ENCODE measurements around the gene TUBA4A.
"Not testable (repeated sequence)": the region's sequence is repeated elsewhere in the genome, so short reads cannot be mapped to it uniquely, and the experiment has no call there.

Gene TUBA4A

GRCh38 chr2:219253753-219254589, at the start of gene TUBA4A:
TUBA4A (minus strand) TSS chr2:219253918; CDS start chr2:219253858, 60 bp downstream.
- DNase-seq: peak; percentile 81 to 88

GRCh38 chr2:219302412-219302968, 48.8 kb upstream of the TUBA4A start:
- no peak for DNase-seq

GRCh38 chr2:219300022-219300421, 46.3 kb upstream of the TUBA4A start:
- DNase-seq: no peak

GRCh38 chr2:219299372-219299760, 45.6 kb upstream of the TUBA4A start:
- no peak for DNase-seq

GRCh38 chr2:219298759-219299371, 45.1 kb upstream of the TUBA4A start:
- DNase-seq: peak; percentile 94

- DNase-seq: no peak
Observed at GRCh38 chr2:219297766-219298456, 44.2 kb upstream of the TUBA4A start.

- DNase-seq: no peak
Observed at GRCh38 chr2:219296631-219297391, 43.1 kb upstream of the TUBA4A start.

GRCh38 chr2:219296142-219296541, 42.4 kb upstream of the TUBA4A start:
- no peak for DNase-seq

GRCh38 chr2:219294356-219295351, 40.9 kb upstream of the TUBA4A start:
- peak; percentile 89 to 92 for DNase-seq

- DNase-seq: no peak
Observed at GRCh38 chr2:219293736-219294231, 40.1 kb upstream of the TUBA4A start.

- no peak for DNase-seq
Observed at GRCh38 chr2:219292616-219293015, 38.9 kb upstream of the TUBA4A start.

GRCh38 chr2:219291910-219292490, 38.3 kb upstream of the TUBA4A start:
- no peak for DNase-seq

- DNase-seq: no peak
Observed at GRCh38 chr2:219291394-219291793, 37.7 kb upstream of the TUBA4A start.

- no peak for DNase-seq
Observed at GRCh38 chr2:219290381-219291171, 36.9 kb upstream of the TUBA4A start.

GRCh38 chr2:219289537-219290361, 36.0 kb upstream of the TUBA4A start:
- no peak for DNase-seq

- no peak for DNase-seq
Observed at GRCh38 chr2:219289195-219289536, 35.4 kb upstream of the TUBA4A start.

- no peak for DNase-seq
Observed at GRCh38 chr2:219287580-219288265, 34.0 kb upstream of the TUBA4A start.

GRCh38 chr2:219287116-219287440, 33.4 kb upstream of the TUBA4A start:
- not testable (repeated sequence) for DNase-seq
